ENCODE results near the gene TMEM132C.

The TMEM132C gene

GRCh38 chr12:128305336-128305892 is 38.4 kb downstream of the TMEM132C start:
- Mint-ChIP-seq H3K27me3 (peaks cover 9% of the 10 kb centered on the region), H3K4me3 (no peak overlapping the region), H3K27ac (ENCODE audit: low read depth) (no peak overlapping the region), H3K36me3 (ENCODE audit: insufficient read depth) (no peaks in the 10 kb centered on the region), H3K4me1 (no peaks in the 10 kb centered on the region), H3K9me3 (no peaks in the 10 kb centered on the region)
- no peak for ATAC-seq (replicated peaks; ENCODE audit: extremely low read depth, poor library complexity, severe bottlenecking)
- DNase-seq (ENCODE audit: low spot score in 2 of 2), result no peak

DNA sequence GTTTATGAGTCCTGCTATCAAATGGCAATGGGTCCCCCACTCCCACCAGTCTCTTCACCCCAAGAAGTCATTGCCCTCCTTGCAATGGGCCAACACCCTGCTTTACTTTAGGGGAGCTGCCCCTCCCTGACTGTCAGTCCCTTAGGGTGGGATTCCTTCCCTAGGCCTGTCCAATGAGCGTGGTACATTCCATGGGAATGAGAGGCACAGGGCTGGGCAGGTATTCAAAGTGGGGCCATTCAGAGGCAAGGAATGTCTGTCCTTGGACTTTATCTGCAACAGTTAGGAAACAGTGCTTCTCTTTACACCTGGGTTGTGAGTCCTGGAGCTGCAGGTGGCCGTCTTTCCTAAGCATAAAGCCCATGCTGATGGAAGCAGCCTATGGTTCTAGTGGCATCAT is 40.8 kb downstream of the TMEM132C start:
- H3K9me3 Mint-ChIP-seq, result no peaks in the 10 kb centered on the region

GRCh38 chr12:128312661-128313060 is 45.7 kb downstream of the TMEM132C start:
- H3K36me3 Mint-ChIP-seq (ENCODE audit: insufficient read depth), result no peaks in the 10 kb centered on the region
- H3K4me3 Mint-ChIP-seq, result no peak overlapping the region
- no peak for ATAC-seq (replicated peaks; ENCODE audit: extremely low read depth, poor library complexity, severe bottlenecking)
- no peak for DNase-seq (ENCODE audit: low spot score in 2 of 2)
- peaks cover 33% of the 10 kb centered on the region for H3K27me3 Mint-ChIP-seq
- H3K4me1 Mint-ChIP-seq, result no peaks in the 10 kb centered on the region
- H3K27ac Mint-ChIP-seq (ENCODE audit: low read depth), result no peak overlapping the region
- H3K9me3 Mint-ChIP-seq, result no peaks in the 10 kb centered on the region

More for the DNA sequence above, 40.8 kb downstream of the TMEM132C start:
- Mint-ChIP-seq H3K27me3 (peaks cover 9% of the 10 kb centered on the region), H3K4me1 (no peaks in the 10 kb centered on the region), H3K36me3 (ENCODE audit: insufficient read depth) (no peaks in the 10 kb centered on the region), H3K4me3 (no peak overlapping the region), H3K27ac (ENCODE audit: low read depth) (no peak overlapping the region)
- ATAC-seq (replicated peaks; ENCODE audit: extremely low read depth, poor library complexity, severe bottlenecking), result no peak
- DNase-seq (ENCODE audit: low spot score in 2 of 2), result no peak

DNA sequence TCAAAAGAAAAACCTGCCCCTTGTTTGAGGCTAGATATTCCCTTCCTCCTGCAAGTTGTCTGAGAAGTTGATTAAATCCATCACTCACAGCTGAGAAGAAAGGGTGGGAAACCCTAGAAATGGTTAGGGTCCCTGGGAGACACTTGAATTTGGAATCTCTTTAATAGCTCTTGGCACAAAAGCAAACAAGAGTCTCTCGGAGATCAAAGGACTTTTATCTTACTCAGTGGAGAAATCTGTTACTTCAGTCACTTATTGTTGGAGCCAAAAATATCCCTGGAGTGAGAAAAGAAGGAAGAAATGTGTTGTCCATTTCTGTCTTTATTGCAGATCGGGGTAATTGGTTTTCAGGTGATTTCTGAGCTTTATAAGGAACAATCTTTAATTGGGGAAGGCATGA is 47.0 kb downstream of the TMEM132C start:
- no peak overlapping the region for H3K4me3 Mint-ChIP-seq
- no peaks in the 10 kb centered on the region for H3K9me3 Mint-ChIP-seq
- ATAC-seq (replicated peaks; ENCODE audit: extremely low read depth, poor library complexity, severe bottlenecking), result no peak
- no peak for DNase-seq (ENCODE audit: low spot score in 2 of 2)
- H3K27me3 Mint-ChIP-seq, result peaks cover 39% of the 10 kb centered on the region
- no peaks in the 10 kb centered on the region for H3K4me1 Mint-ChIP-seq
- no peaks in the 10 kb centered on the region for H3K36me3 Mint-ChIP-seq (ENCODE audit: insufficient read depth)
- no peak overlapping the region for H3K27ac Mint-ChIP-seq (ENCODE audit: low read depth)

DNA sequence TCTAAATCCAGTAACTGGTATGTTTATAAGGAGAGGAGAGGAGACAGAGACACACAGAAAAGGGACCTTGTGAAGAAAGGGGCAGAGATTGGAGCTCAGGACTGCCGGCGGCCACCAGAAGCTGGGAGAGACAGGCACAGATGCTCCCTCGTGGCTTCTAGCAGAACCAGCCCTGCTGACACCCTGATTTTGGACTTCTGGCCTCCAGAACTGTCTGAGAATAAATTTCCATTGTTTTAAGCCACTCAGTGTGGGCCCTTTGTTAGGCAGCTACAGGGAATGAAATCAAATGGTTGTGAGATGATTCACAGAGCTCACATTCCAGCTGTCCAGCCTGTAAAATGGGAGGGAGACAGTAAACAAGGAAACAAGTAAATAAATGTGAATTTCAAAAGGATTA is 47.6 kb downstream of the TMEM132C start:
- Mint-ChIP-seq H3K4me3 (no peak overlapping the region), H3K27me3 (peaks cover 40% of the 10 kb centered on the region), H3K9me3 (no peaks in the 10 kb centered on the region), H3K27ac (ENCODE audit: low read depth) (no peak overlapping the region), H3K36me3 (ENCODE audit: insufficient read depth) (no peaks in the 10 kb centered on the region), H3K4me1 (no peaks in the 10 kb centered on the region)
- no peak for ATAC-seq (replicated peaks; ENCODE audit: extremely low read depth, poor library complexity, severe bottlenecking)
- no peak for DNase-seq (ENCODE audit: low spot score in 2 of 2)

DNA sequence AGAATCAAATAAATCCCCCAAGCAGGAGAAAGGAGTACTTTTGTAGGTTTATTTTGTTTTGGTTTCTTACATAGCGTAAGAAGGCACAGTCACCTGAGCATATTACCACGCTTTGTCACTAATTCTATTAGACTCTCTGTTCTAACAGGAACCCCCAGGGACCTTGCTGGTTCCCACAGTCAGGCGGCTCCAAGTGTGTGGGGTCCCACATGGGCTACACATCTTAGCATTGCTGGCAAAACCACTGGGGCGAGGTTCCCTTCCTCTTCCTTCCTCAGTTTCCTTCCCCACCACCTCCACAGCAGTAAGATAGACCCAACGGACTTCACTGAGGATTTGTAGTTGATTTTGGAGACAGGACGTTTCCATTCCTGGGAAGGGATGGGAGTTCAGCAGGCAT is 49.1 kb downstream of the TMEM132C start:
- ATAC-seq (replicated peaks; ENCODE audit: extremely low read depth, poor library complexity, severe bottlenecking) (no peak), DNase-seq (ENCODE audit: low spot score in 2 of 2) (no peak)
- H3K36me3 Mint-ChIP-seq (ENCODE audit: insufficient read depth), result no peaks in the 10 kb centered on the region
- no peak overlapping the region for H3K27ac Mint-ChIP-seq (ENCODE audit: low read depth)
- H3K4me3 Mint-ChIP-seq, result no peak overlapping the region
- peaks cover 1% of the 10 kb centered on the region for H3K9me3 Mint-ChIP-seq
- H3K27me3 Mint-ChIP-seq, result peaks cover 40% of the 10 kb centered on the region
- H3K4me1 Mint-ChIP-seq, result no peaks in the 10 kb centered on the region

DNA sequence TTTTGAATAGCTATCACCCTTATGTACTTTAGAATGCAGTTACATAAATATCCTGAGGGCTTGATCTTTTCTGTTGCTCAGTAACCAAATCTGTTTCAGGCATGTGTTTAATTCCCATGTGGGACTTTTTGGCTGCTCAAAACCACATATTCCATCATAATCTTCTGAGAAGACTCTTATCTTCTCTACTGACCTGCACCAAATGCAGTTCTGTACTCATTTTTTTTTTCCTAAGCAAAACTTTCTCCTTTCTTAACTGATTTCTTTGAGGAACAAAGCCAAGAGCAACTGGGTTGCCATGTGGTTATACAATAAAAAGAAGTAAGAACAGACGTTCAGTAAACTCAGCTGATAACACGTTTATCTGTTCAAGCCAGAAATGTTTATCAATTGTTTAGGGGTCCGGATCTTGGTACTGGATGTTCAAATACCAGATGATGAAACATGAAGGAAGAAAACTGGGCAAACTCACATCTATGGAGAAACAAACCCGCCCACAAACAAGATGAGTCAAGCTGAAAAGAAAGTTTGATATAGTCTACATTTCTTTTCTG is 50.1 kb downstream of the TMEM132C start:
- H3K4me3 Mint-ChIP-seq, result no peak overlapping the region
- no peak for DNase-seq (ENCODE audit: low spot score in 2 of 2)
- H3K27me3 Mint-ChIP-seq, result peaks cover 40% of the 10 kb centered on the region
- no peaks in the 10 kb centered on the region for H3K4me1 Mint-ChIP-seq
- H3K9me3 Mint-ChIP-seq, result peaks cover 4% of the 10 kb centered on the region
- H3K27ac Mint-ChIP-seq (ENCODE audit: low read depth), result no peak overlapping the region
- no peaks in the 10 kb centered on the region for H3K36me3 Mint-ChIP-seq (ENCODE audit: insufficient read depth)
- ATAC-seq (replicated peaks; ENCODE audit: extremely low read depth, poor library complexity, severe bottlenecking), result no peak

GRCh38 chr12:128318341-128318740 is 51.4 kb downstream of the TMEM132C start:
- H3K4me1 Mint-ChIP-seq, result no peaks in the 10 kb centered on the region
- DNase-seq (ENCODE audit: low spot score in 2 of 2), result no peak
- ATAC-seq (replicated peaks; ENCODE audit: extremely low read depth, poor library complexity, severe bottlenecking), result no peak
- no peak overlapping the region for H3K4me3 Mint-ChIP-seq
- peaks cover 4% of the 10 kb centered on the region for H3K9me3 Mint-ChIP-seq
- no peak overlapping the region for H3K27ac Mint-ChIP-seq (ENCODE audit: low read depth)
- H3K27me3 Mint-ChIP-seq, result peaks cover 40% of the 10 kb centered on the region
- no peaks in the 10 kb centered on the region for H3K36me3 Mint-ChIP-seq (ENCODE audit: insufficient read depth)

- H3K4me1 Mint-ChIP-seq, result no peaks in the 10 kb centered on the region
- ATAC-seq (replicated peaks; ENCODE audit: extremely low read depth, poor library complexity, severe bottlenecking) (no peak), DNase-seq (ENCODE audit: low spot score in 2 of 2) (no peak)
- H3K27me3 Mint-ChIP-seq, result peaks cover 40% of the 10 kb centered on the region
- H3K9me3 Mint-ChIP-seq, result peaks cover 4% of the 10 kb centered on the region
- no peaks in the 10 kb centered on the region for H3K36me3 Mint-ChIP-seq (ENCODE audit: insufficient read depth)
- no peak overlapping the region for H3K4me3 Mint-ChIP-seq
- H3K27ac Mint-ChIP-seq (ENCODE audit: low read depth), result no peak overlapping the region
Observed at GRCh38 chr12:128318946-128319345, 52.0 kb downstream of the TMEM132C start.

- H3K27ac Mint-ChIP-seq (ENCODE audit: low read depth), result no peak overlapping the region
- H3K27me3 Mint-ChIP-seq, result peaks cover 19% of the 10 kb centered on the region
- no peaks in the 10 kb centered on the region for H3K4me1 Mint-ChIP-seq
- no peaks in the 10 kb centered on the region for H3K36me3 Mint-ChIP-seq (ENCODE audit: insufficient read depth)
- ATAC-seq (replicated peaks; ENCODE audit: extremely low read depth, poor library complexity, severe bottlenecking), result no peak
- peaks cover 4% of the 10 kb centered on the region for H3K9me3 Mint-ChIP-seq
- H3K4me3 Mint-ChIP-seq, result no peak overlapping the region
- DNase-seq (ENCODE audit: low spot score in 2 of 2), result no peak
Observed at GRCh38 chr12:128322341-128322740, 55.4 kb downstream of the TMEM132C start.

DNA sequence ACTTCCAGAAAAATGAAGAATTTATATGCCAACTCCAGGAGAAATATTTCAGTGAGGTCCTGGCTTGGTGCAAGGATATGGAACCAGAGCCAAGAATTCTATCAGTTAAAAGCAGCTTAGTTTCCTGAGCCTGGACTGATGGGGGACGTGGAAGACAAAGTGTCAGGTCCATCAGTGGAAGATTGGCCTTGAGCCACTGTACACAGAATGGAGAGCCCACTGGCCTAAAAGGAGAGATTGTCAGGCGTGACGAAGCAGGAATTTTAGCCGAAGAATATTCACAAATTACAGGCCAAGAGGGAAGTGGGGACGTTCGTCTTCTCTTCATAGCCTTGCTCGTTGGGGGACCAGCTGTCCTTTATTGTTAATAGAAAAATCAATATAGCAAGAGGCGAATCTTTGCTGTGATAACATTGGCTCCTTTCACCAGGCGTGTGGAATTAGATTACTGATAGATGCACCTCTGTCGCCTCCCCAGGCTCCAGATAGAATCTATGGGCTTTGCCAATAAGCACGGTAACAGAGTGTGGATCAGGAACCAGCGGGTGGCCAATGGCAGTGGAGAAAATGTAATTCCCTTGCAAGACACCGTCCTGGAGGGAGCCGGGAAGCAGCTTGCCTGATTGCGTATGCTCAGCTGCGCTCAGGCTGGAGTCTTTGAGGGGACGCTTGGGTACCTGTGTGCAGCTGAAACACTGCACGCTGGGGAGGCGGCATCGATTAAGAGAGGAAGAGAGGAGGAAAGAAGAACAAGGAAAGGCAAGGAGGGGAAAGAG is 56.4 kb downstream of the TMEM132C start:
- H3K27me3 Mint-ChIP-seq, result peaks cover 10% of the 10 kb centered on the region
- ATAC-seq (replicated peaks; ENCODE audit: extremely low read depth, poor library complexity, severe bottlenecking), result no peak
- no peak overlapping the region for H3K4me3 Mint-ChIP-seq
- H3K27ac Mint-ChIP-seq (ENCODE audit: low read depth), result no peak overlapping the region
- DNase-seq (ENCODE audit: low spot score in 2 of 2), result no peak
- H3K4me1 Mint-ChIP-seq, result no peaks in the 10 kb centered on the region
- peaks cover 4% of the 10 kb centered on the region for H3K9me3 Mint-ChIP-seq
- no peaks in the 10 kb centered on the region for H3K36me3 Mint-ChIP-seq (ENCODE audit: insufficient read depth)

- ATAC-seq (replicated peaks; ENCODE audit: extremely low read depth, poor library complexity, severe bottlenecking) (no peak), DNase-seq (ENCODE audit: low spot score in 2 of 2) (no peak)
- no peaks in the 10 kb centered on the region for H3K4me1 Mint-ChIP-seq
- H3K36me3 Mint-ChIP-seq (ENCODE audit: insufficient read depth), result no peaks in the 10 kb centered on the region
- no peaks in the 10 kb centered on the region for H3K27me3 Mint-ChIP-seq
- H3K27ac Mint-ChIP-seq (ENCODE audit: low read depth), result no peak overlapping the region
- peaks cover 4% of the 10 kb centered on the region for H3K9me3 Mint-ChIP-seq
- H3K4me3 Mint-ChIP-seq, result no peak overlapping the region
Observed at GRCh38 chr12:128325646-128326045, 58.7 kb downstream of the TMEM132C start.

GRCh38 chr12:128326406-128326805 is 59.4 kb downstream of the TMEM132C start:
- Mint-ChIP-seq H3K36me3 (ENCODE audit: insufficient read depth) (no peaks in the 10 kb centered on the region), H3K9me3 (no peaks in the 10 kb centered on the region), H3K27me3 (no peaks in the 10 kb centered on the region), H3K4me1 (no peaks in the 10 kb centered on the region), H3K4me3 (no peak overlapping the region), H3K27ac (ENCODE audit: low read depth) (no peak overlapping the region)
- ATAC-seq (replicated peaks; ENCODE audit: extremely low read depth, poor library complexity, severe bottlenecking), result no peak
- no peak for DNase-seq (ENCODE audit: low spot score in 2 of 2)

Data from central memory CD8-positive, alpha-beta T cell (primary cell).